ENCODE measurements around the gene STIM1. TPM values are rescaled to one million over a fixed set of nuclear protein-coding genes. Genes with fewer than 3 reads are reported as not detected.

The STIM1 gene
- total RNA-seq, 1 donor from 2014 or later: 9.6 TPM

- Mint-ChIP-seq H3K27ac (ENCODE audit: unreplicated experiment) (no peak overlapping the region), H3K27me3 (ENCODE audit: unreplicated experiment) (no peaks in the 10 kb centered on the region), H3K4me1 (ENCODE audit: low read depth, unreplicated experiment) (no peaks in the 10 kb centered on the region), H3K4me3 (ENCODE audit: unreplicated experiment) (no peak overlapping the region), H3K9me3 (ENCODE audit: unreplicated experiment) (no peaks in the 10 kb centered on the region), H3K36me3 (ENCODE audit: unreplicated experiment) (no peaks in the 10 kb centered on the region)
- no peak for TF ChIP-seq CTCF (IDR thresholded peaks at IDR 0.05; ENCODE audit: partially characterized antibody, unreplicated experiment)
- no peak for DNase-seq
Measured at GRCh38 chr11:3905080-3905953, 49.9 kb downstream of the STIM1 start.

DNA sequence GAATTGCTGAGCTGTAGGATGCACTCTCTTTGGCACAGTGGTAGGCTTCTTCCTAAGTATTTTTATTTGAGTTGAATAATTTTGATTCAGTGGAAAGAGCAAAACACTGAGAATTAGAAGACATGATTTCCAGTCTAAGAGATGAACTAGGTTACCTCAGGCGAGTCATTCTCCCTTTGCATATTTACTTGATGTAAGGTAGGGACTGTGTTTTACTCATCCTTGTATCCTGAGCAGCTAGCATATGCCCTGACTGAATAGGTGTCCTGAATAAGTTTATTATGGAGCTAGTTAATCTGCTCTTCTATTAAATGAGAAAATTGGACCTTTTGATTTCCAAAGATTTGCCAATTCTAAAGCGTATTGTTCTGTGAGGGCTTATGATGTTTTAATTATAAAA lies 50.7 kb downstream of the STIM1 start:
- no peaks in the 10 kb centered on the region for H3K9me3 Mint-ChIP-seq (ENCODE audit: unreplicated experiment)
- no peak for TF ChIP-seq CTCF (IDR thresholded peaks at IDR 0.05; ENCODE audit: partially characterized antibody, unreplicated experiment)
- no peaks in the 10 kb centered on the region for H3K4me1 Mint-ChIP-seq (ENCODE audit: low read depth, unreplicated experiment)
- no peaks in the 10 kb centered on the region for H3K36me3 Mint-ChIP-seq (ENCODE audit: unreplicated experiment)
- no peaks in the 10 kb centered on the region for H3K27me3 Mint-ChIP-seq (ENCODE audit: unreplicated experiment)
- no peak overlapping the region for H3K4me3 Mint-ChIP-seq (ENCODE audit: unreplicated experiment)
- no peak overlapping the region for H3K27ac Mint-ChIP-seq (ENCODE audit: unreplicated experiment)
- no peak for DNase-seq

- Mint-ChIP-seq H3K4me3 (ENCODE audit: unreplicated experiment) (no peak overlapping the region), H3K9me3 (ENCODE audit: unreplicated experiment) (no peaks in the 10 kb centered on the region), H3K27me3 (ENCODE audit: unreplicated experiment) (no peaks in the 10 kb centered on the region), H3K36me3 (ENCODE audit: unreplicated experiment) (no peaks in the 10 kb centered on the region), H3K4me1 (ENCODE audit: low read depth, unreplicated experiment) (no peaks in the 10 kb centered on the region), H3K27ac (ENCODE audit: unreplicated experiment) (no peak overlapping the region)
- DNase-seq: no peak
- no peak for TF ChIP-seq CTCF (IDR thresholded peaks at IDR 0.05; ENCODE audit: partially characterized antibody, unreplicated experiment)
Measured at GRCh38 chr11:3907590-3907989, 52.1 kb downstream of the STIM1 start.

DNA sequence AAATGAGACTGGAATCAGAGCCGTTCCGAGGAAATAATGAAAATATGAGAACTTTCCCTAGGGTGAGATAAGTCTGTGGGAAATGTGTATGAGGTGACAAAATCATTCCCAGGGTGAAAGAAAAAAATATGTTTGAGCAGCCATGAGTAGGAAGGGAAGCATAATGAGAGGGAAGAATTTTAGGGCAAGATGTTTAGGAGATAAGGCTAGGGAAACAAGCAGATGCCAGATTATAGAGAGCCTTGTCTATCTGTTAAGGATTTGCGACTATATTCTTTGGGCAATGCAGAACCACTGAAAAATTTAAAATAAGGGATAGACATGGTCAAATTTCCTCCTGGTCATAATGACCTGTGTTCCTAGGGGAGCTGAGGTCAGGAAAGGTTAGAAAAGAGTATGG lies 54.4 kb downstream of the STIM1 start:
- TF ChIP-seq CTCF (IDR thresholded peaks at IDR 0.05; ENCODE audit: partially characterized antibody, unreplicated experiment): no peak
- no peaks in the 10 kb centered on the region for H3K27me3 Mint-ChIP-seq (ENCODE audit: unreplicated experiment)
- no peak overlapping the region for H3K27ac Mint-ChIP-seq (ENCODE audit: unreplicated experiment)
- no peaks in the 10 kb centered on the region for H3K4me1 Mint-ChIP-seq (ENCODE audit: low read depth, unreplicated experiment)
- no peaks in the 10 kb centered on the region for H3K9me3 Mint-ChIP-seq (ENCODE audit: unreplicated experiment)
- no peak overlapping the region for H3K4me3 Mint-ChIP-seq (ENCODE audit: unreplicated experiment)
- DNase-seq: no peak
- H3K36me3 Mint-ChIP-seq (ENCODE audit: unreplicated experiment): no peaks in the 10 kb centered on the region

DNA sequence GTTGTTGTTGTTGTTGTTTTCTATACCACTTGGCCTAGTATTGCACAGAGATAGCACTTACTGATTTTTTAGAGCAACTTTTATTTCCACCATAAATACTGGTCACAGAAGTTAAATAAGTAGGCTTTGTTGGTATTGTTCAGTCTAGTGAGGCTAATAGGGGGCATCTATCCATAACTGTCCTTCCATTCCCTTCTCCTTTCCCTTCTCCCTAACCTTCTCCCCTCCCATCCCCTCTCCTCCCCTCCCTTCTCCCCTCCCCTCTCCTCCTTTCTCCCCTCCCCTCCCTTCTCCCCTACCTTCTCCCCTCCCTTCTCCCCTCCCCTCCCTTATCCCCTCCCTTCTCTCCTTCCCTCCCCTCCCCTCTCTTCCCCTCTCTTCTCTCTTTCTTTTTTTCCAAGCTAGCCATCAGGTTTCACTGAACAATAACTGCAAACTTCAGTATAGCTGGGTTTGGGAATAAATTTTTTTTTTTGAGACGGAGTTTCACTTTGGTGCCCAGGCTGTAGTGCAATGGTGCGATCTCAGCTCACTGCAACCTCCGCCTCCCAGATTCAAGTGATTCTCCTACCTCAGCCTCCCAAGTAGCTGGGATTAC lies 56.5 kb downstream of the STIM1 start:
- TF ChIP-seq CTCF (IDR thresholded peaks at IDR 0.05; ENCODE audit: partially characterized antibody, unreplicated experiment): no peak
- H3K27me3 Mint-ChIP-seq (ENCODE audit: unreplicated experiment): no peaks in the 10 kb centered on the region
- H3K27ac Mint-ChIP-seq (ENCODE audit: unreplicated experiment): no peak overlapping the region
- no peaks in the 10 kb centered on the region for H3K36me3 Mint-ChIP-seq (ENCODE audit: unreplicated experiment)
- DNase-seq: no peak
- no peak overlapping the region for H3K4me3 Mint-ChIP-seq (ENCODE audit: unreplicated experiment)
- H3K9me3 Mint-ChIP-seq (ENCODE audit: unreplicated experiment): no peaks in the 10 kb centered on the region
- H3K4me1 Mint-ChIP-seq (ENCODE audit: low read depth, unreplicated experiment): no peaks in the 10 kb centered on the region
